ENCODE measurements around the gene CLSTN1. TPM values are rescaled to one million over a fixed set of nuclear protein-coding genes. Genes with fewer than 3 reads are reported as not detected.

CLSTN1 gene
- total and polyA plus RNA-seq, 2 of the 13 experiments (the other 11 are each of a cell fraction or from before 2014, with no cell fraction given): 19.7 to 29.8 TPM

GRCh38 chr1:9870572-9870971, 46.8 kb upstream of the CLSTN1 start (continued):
- no peak for TF ChIP-seq CC2D1A (CRISPR knock-in tag; IDR thresholded peaks at IDR 0.05)
- no peak for TF ChIP-seq E2F5 (CRISPR knock-in tag; conservative IDR thresholded peaks at IDR 0.05)
- TF ChIP-seq ZMAT5 (CRISPR knock-in tag; IDR thresholded peaks at IDR 0.05; ENCODE audit: borderline replicate concordance, low read depth): no peak
- TF ChIP-seq ZNF333 (CRISPR knock-in tag; IDR thresholded peaks at IDR 0.05; ENCODE audit: borderline replicate concordance): no peak
- TF ChIP-seq PHF21A (CRISPR knock-in tag; IDR thresholded peaks at IDR 0.05): peak; percentile 39; the same call in 1 of the 2 replicates
- TF ChIP-seq PLSCR1 (CRISPR knock-in tag; IDR thresholded peaks at IDR 0.05; ENCODE audit: borderline replicate concordance): no peak
- TF ChIP-seq POGK (CRISPR knock-in tag; conservative IDR thresholded peaks at IDR 0.05): no peak
- TF ChIP-seq U2AF1 (optimal IDR thresholded peaks at IDR 0.05; ENCODE audit: low read depth, low read length): no peak
- TF ChIP-seq ZNF451 (CRISPR knock-in tag; IDR thresholded peaks at IDR 0.05): no peak
- no peak for TF ChIP-seq RNF2 (conservative IDR thresholded peaks at IDR 0.05; ENCODE audit: low read depth)
- TF ChIP-seq NCOA1 (CRISPR knock-in tag; IDR thresholded peaks at IDR 0.05): no peak
- TF ChIP-seq KAT2B (IDR thresholded peaks at IDR 0.05; ENCODE audit: borderline replicate concordance, low read depth, low read length): no peak
- TF ChIP-seq ADNP (CRISPR knock-in tag; IDR thresholded peaks at IDR 0.05): no peak
- no peak for TF ChIP-seq RFX5 (IDR thresholded peaks at IDR 0.05; ENCODE audit: low read depth, low read length)
- no peak for TF ChIP-seq ZNF772 (CRISPR knock-in tag; IDR thresholded peaks at IDR 0.05)
- TF ChIP-seq ZNF766 (CRISPR knock-in tag; IDR thresholded peaks at IDR 0.05; ENCODE audit: borderline replicate concordance): no peak
- no peak for TF ChIP-seq GTF3A (CRISPR knock-in tag; conservative IDR thresholded peaks at IDR 0.05)
- no peak for TF ChIP-seq MAFF (IDR thresholded peaks at IDR 0.05; ENCODE audit: low read depth, low read length)
- no peak for TF ChIP-seq DDIT3 (CRISPR knock-in tag; IDR thresholded peaks at IDR 0.05)
- no peak for TF ChIP-seq SIX4 (CRISPR knock-in tag; IDR thresholded peaks at IDR 0.05)
- TF ChIP-seq HOXA7 (CRISPR knock-in tag; IDR thresholded peaks at IDR 0.05): no peak
- no peak for TF ChIP-seq MEIS2 (CRISPR knock-in tag; IDR thresholded peaks at IDR 0.05)
- TF ChIP-seq CHD4 (IDR thresholded peaks at IDR 0.05; ENCODE audit: borderline replicate concordance, low read length): no peak
- no peak for TF ChIP-seq ZNF589 (CRISPR knock-in tag; conservative IDR thresholded peaks at IDR 0.05)
- no peak for TF ChIP-seq ATM (IDR thresholded peaks at IDR 0.05; ENCODE audit: borderline replicate concordance)
- TF ChIP-seq PRMT3 (CRISPR knock-in tag; IDR thresholded peaks at IDR 0.05; ENCODE audit: borderline replicate concordance, low read depth): no peak
- no peak for TF ChIP-seq ATAD3A (CRISPR knock-in tag; IDR thresholded peaks at IDR 0.05)
- TF ChIP-seq ZFP90 (CRISPR knock-in tag; IDR thresholded peaks at IDR 0.05; ENCODE audit: borderline replicate concordance): no peak
- peak; percentile 28 for TF ChIP-seq YY1 (IDR thresholded peaks at IDR 0.05; ENCODE audit: insufficient read depth, insufficient replicate concordance, low read depth, low read length)
- TF ChIP-seq AGO2 (optimal IDR thresholded peaks at IDR 0.05; ENCODE audit: low read depth, low read length): no peak

Measured in HepG2 (cell line).